Nephron progenitor cell (in vitro differentiated cells): Measurements from ENCODE around the gene ILK.

Experiments used
- DNase-seq: peaks from one replicate; pipeline ENCODE4 v3.0.0; 2021
- H3K27ac Mint-ChIP-seq: 2 replicates; pipeline ENCODE4 v1.8.0; 2021; ENCODE audit warnings: mild to moderate bottlenecking, moderate library complexity, mixed read lengths
- H3K27me3 Mint-ChIP-seq: 2 replicates; pipeline ENCODE4 v1.8.0; 2021; ENCODE audit warnings: mild to moderate bottlenecking, low read depth, mixed read lengths; ENCODE audit not compliant: poor library complexity
- H3K36me3 Mint-ChIP-seq: 2 replicates; pipeline ENCODE4 v1.8.0; 2021; ENCODE audit warnings: low read depth, mixed read lengths
- H3K4me1 Mint-ChIP-seq: 2 replicates; pipeline ENCODE4 v1.8.0; 2021; ENCODE audit warnings: mixed read lengths
- H3K4me3 Mint-ChIP-seq: 2 replicates; pipeline ENCODE4 v1.8.0; 2021; ENCODE audit warnings: mild to moderate bottlenecking, moderate library complexity, mixed read lengths
- H3K9me3 Mint-ChIP-seq: 2 replicates; pipeline ENCODE4 v1.8.0; 2021; ENCODE audit warnings: mild to moderate bottlenecking, moderate library complexity, mixed read lengths
- TF ChIP-seq, protein P1 (sequence below): fragments of 200-600 bp; sonication (generic); IDR thresholded peaks from 2 replicates; pipeline ENCODE4 v1.5.0; 2021; ENCODE audit warnings: antibody characterized with exemption

Gene ILK

DNA sequence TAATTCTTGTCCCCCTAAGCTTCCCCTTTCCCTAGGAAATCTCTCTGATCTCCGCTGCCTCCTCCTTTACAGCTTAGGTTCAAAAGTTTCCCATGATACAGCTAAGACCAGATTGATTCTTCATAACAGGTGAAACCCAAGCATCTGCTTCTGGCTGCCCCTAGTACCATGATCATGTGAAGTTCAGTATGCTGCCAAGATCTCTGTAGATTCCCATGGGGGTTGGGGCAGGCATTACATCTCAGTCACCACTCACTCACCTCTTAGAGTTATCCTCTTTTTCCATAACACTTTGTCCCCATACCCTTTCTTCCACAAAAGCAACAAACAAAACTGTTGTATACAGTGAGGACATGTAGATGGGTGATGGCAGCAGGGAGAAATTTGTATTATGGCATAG is 44.2 kb upstream of the ILK start:
- H3K36me3 Mint-ChIP-seq, result no peaks in the 10 kb centered on the region
- no peaks in the 10 kb centered on the region for H3K9me3 Mint-ChIP-seq
- no peak overlapping the region for H3K4me3 Mint-ChIP-seq
- peaks cover 3% of the 10 kb centered on the region for H3K27me3 Mint-ChIP-seq
- TF ChIP-seq, protein P1, sequence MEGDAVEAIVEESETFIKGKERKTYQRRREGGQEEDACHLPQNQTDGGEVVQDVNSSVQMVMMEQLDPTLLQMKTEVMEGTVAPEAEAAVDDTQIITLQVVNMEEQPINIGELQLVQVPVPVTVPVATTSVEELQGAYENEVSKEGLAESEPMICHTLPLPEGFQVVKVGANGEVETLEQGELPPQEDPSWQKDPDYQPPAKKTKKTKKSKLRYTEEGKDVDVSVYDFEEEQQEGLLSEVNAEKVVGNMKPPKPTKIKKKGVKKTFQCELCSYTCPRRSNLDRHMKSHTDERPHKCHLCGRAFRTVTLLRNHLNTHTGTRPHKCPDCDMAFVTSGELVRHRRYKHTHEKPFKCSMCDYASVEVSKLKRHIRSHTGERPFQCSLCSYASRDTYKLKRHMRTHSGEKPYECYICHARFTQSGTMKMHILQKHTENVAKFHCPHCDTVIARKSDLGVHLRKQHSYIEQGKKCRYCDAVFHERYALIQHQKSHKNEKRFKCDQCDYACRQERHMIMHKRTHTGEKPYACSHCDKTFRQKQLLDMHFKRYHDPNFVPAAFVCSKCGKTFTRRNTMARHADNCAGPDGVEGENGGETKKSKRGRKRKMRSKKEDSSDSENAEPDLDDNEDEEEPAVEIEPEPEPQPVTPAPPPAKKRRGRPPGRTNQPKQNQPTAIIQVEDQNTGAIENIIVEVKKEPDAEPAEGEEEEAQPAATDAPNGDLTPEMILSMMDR, result no peak
- no peaks in the 10 kb centered on the region for H3K4me1 Mint-ChIP-seq
- DNase-seq, result no peak
- H3K27ac Mint-ChIP-seq, result no peak overlapping the region

DNA sequence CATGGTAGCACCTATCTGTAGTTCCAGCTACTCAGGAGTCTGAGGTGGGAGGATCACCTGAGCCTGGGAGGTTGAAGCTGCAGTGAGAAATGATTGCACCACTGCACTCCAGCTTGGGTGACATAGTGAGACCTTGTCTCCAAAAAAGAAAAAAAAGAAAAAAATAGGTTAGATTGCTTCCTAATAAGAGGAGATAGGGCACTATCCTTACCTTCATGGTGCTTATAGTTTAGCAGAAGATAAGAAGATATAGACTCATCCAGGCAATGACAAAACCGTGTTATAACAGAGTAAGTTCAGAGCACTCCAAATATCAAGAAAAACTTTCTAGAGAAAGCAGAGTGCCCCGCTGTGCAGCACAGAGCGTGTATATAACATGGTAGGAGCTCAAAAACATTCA is 42.3 kb upstream of the ILK start:
- DNase-seq, result no peak
- no peaks in the 10 kb centered on the region for H3K9me3 Mint-ChIP-seq
- H3K27me3 Mint-ChIP-seq, result peaks cover 3% of the 10 kb centered on the region
- no peaks in the 10 kb centered on the region for H3K36me3 Mint-ChIP-seq
- H3K4me3 Mint-ChIP-seq, result no peak overlapping the region
- TF ChIP-seq, protein P1, result no peak
- no peak overlapping the region for H3K27ac Mint-ChIP-seq
- H3K4me1 Mint-ChIP-seq, result no peaks in the 10 kb centered on the region

DNA sequence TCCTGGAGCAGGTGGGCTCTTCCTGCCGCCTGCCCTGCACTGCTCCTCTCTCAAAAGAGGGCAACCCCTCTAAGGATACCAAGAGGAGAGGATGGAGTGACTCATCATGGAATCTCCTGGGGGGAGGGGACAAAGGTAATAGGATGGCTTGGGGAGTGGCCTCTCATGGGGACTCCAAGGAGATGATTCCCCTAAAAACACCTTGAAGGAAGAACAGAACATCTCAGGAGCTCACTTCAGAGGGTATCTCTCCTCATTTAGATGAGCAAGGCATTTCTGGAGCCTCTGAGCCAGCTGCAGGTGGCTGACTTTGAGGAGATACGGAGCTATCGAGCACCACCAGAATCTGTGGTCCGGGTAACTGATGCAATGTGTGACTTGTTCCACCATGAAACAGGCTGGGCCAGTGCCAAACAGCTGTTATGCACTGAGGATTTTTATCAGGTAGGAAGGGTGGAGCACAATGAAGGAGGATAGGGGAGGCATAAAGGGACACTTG is 40.4 kb upstream of the ILK start:
- Mint-ChIP-seq H3K9me3 (no peaks in the 10 kb centered on the region), H3K27me3 (no peaks in the 10 kb centered on the region), H3K4me1 (no peaks in the 10 kb centered on the region), H3K4me3 (no peak overlapping the region), H3K27ac (no peak overlapping the region), H3K36me3 (no peaks in the 10 kb centered on the region)
- TF ChIP-seq, protein P1, result no peak
- no peak for DNase-seq

DNA sequence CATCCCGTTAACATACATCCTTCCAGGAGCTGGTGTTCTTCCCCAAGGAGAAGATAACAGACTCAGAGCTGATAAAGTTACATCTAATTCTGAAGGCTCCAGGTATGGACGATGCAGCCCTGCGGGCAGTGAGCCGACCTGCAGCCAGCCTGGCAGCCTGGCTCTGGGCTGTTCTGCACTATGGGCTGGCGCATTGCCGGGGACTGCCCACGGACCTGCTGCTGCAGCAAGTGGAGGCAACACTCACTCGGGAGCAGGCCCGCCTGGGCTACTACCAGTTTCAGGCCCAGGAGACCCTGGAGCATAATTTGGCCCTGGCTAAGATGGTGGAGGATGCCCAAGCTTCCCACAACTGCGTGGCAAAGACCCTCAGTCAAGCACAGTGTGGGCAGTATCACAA is 39.9 kb upstream of the ILK start:
- TF ChIP-seq, protein P1, result no peak
- Mint-ChIP-seq H3K27ac (no peak overlapping the region), H3K9me3 (no peaks in the 10 kb centered on the region), H3K27me3 (no peaks in the 10 kb centered on the region), H3K36me3 (peaks cover under 1% of the 10 kb centered on the region), H3K4me1 (peaks cover 2% of the 10 kb centered on the region), H3K4me3 (no peak overlapping the region)
- no peak for DNase-seq

DNA sequence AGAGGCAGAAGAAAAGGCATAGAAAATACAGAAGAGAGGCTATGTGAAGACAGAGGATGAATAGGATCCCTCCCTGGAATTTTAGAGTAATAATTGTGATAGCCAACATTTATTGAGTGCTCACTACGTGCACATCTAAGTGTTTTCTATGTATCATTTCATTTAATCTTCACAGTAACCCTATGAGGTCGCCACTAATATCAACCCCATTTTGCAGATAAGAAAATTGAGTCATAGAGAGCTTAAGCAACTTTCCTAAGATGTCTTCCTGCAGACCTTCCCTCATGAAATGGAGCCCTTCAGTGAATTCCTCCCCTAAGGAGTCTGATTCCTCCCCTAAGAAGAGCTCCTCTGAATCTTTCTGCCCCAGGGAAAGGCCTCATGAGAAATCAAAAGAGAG is 38.2 kb upstream of the ILK start:
- no peak overlapping the region for H3K4me3 Mint-ChIP-seq
- H3K27ac Mint-ChIP-seq, result no peak overlapping the region
- peaks cover 11% of the 10 kb centered on the region for H3K36me3 Mint-ChIP-seq
- TF ChIP-seq, protein P1, result no peak
- peaks cover 5% of the 10 kb centered on the region for H3K4me1 Mint-ChIP-seq
- no peak for DNase-seq
- H3K9me3 Mint-ChIP-seq, result no peaks in the 10 kb centered on the region
- H3K27me3 Mint-ChIP-seq, result peaks cover 2% of the 10 kb centered on the region

DNA sequence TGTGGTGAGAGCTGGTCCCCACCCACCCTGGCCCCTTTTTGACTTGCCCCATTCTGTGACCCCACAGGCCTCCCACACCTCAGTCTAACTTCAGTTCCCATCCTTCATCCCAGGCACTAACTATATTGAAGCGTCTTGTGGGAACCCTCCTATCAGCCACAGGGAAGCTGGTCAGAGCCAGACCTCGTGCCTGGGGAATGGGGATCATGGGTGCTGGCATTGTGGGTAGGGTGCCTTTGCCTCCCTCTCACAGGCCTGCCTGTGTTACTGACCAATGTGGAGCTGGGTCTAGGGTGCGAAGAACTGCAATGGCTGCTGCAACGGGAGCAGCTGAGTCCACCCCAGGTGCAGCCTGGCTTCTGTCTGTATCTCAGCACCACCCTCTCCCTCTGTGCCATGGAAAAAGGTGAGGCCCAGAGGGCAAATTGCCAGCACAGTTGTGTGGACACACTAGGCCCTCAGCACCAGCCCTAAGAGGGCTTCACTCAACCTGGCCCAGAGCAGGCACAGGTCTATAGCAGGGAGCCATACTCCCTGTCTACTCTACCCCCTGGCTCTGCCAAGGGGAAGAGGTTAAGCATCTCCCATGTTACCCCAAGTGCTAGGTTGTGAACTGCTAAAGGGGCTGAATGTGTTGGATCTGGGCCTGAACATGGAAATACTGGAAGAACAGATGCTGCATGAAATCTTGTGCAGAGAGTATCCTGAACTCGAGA is 37.4 kb upstream of the ILK start:
- Mint-ChIP-seq H3K4me3 (no peak overlapping the region), H3K27me3 (peaks cover 2% of the 10 kb centered on the region), H3K4me1 (peaks cover 5% of the 10 kb centered on the region), H3K27ac (no peak overlapping the region), H3K9me3 (no peaks in the 10 kb centered on the region), H3K36me3 (peaks cover 12% of the 10 kb centered on the region)
- TF ChIP-seq, protein P1, result no peak
- DNase-seq, result no peak
